Measurements from ENCODE around the gene BOD1L2. TPM values are rescaled to one million over a fixed set of nuclear protein-coding genes. Genes with fewer than 3 reads are reported as not detected.

The BOD1L2 gene
- total RNA-seq, 1 experiment from 2014 or later = not detected

DNA sequence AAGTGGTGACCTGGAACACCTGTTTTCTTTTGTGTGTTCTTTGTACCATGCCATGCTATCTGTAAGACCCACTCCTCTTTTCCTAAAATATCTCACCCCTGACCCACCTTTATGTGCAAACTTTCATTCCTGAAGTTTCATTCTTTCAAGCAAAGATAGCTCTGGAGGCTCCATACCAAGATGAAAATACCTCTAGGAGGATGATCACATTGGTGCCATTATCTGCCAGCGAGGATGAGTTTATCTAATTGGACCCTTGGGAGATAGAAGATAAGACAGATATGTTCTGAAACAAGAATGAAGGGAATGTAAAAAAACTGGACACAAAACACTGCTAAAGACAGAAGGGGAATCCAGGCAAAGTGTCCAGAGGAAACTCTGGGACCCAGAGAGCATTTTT is 24.1 kb downstream of the BOD1L2 start:
- Histone ChIP-seq H3K79me2 (ENCODE audit: insufficient read depth, low read length) (no peaks in the 10 kb centered on the region), H3K9me2 (ENCODE audit: insufficient read depth) (no peaks in the 10 kb centered on the region), H3K27me3 (ENCODE audit: insufficient read depth, low read length) (peaks cover 26% of the 10 kb centered on the region), H3K4me1 (ENCODE audit: control insufficient read depth in 1 of 2, insufficient read depth in 2 of 2, low read length in 2 of 2) (no peaks in the 10 kb centered on the region), H4K20me1 (ENCODE audit: insufficient read depth) (no peaks in the 10 kb centered on the region), H3K27ac (ENCODE audit: low read depth, low read length) (no peak overlapping the region), H3K9me3 (ENCODE audit: control insufficient read depth in 1 of 2, insufficient read depth in 1 of 2, low read depth in 1 of 2, low read length in 2 of 2) (no peaks in the 10 kb centered on the region; a peak in 1 of 4 replicates), H2AFZ (ENCODE audit: low read depth, low read length, poor library complexity, severe bottlenecking) (no peak overlapping the region), H3K4me2 (ENCODE audit: low read length) (no peak overlapping the region), H3K36me3 (ENCODE audit: control insufficient read depth in 1 of 2, insufficient read depth in 2 of 2, low read length in 2 of 2) (no peaks in the 10 kb centered on the region), H3K4me3 (replicated peaks in 1 of 2; ENCODE audit: low read depth in 1 of 2, low read length in 2 of 2) (no peak overlapping the region), H3K9ac (ENCODE audit: low read length) (no peak overlapping the region)
- intact Hi-C loops (cut with micrococcal nuclease) = no loop called here
- ChIA-PET RAD21 (ENCODE audit: low non-redundant PET in 1 of 2, low total read pairs in 2 of 2, uncharacterized antibody in 2 of 2, unreplicated experiment in 2 of 2) (no interaction called here), POLR2A (no interaction called here), CTCF (no interaction called here)
- BruUV-seq (replicated peaks) = no TSS peak
- DNase-seq (ENCODE audit: low read depth, low spot score) (no peak), ATAC-seq (no peak)
- TF ChIP-seq EZH2phosphoT487 (IDR thresholded peaks at IDR 0.05; ENCODE audit: borderline replicate concordance) = no peak
- TF ChIP-seq EZH2 (IDR thresholded peaks at IDR 0.05) = no peak
- no peak for TF ChIP-seq ATF3 (IDR thresholded peaks at IDR 0.05)
- TF ChIP-seq ZBTB33 (IDR thresholded peaks at IDR 0.05; ENCODE audit: extremely low read depth, insufficient replicate concordance, low read length) = no peak
- TF ChIP-seq ZNF274 (IDR thresholded peaks at IDR 0.05; ENCODE audit: low read depth, low read length) = no peak
- TF ChIP-seq YY1 (IDR thresholded peaks at IDR 0.05; ENCODE audit: extremely low read depth, insufficient replicate concordance, low read depth, low read length) = no peak
- TF ChIP-seq MAX (IDR thresholded peaks at IDR 0.05) = no peak
- no peak for TF ChIP-seq CEBPB (IDR thresholded peaks at IDR 0.05; ENCODE audit: low read depth)
- no peak for TF ChIP-seq POLR2AphosphoS5 (IDR thresholded peaks at IDR 0.05; ENCODE audit: low read depth, low read length)

Data from HCT116 (cell line).